SW 1271 (cell line): ENCODE results near the gene TEX10.

Experiments used
- DNase-seq, 2 experiments: peaks; one replicate each; lab custom pipeline; 2025; lab: John Stamatoyannopoulos, UW

Gene TEX10

DNA sequence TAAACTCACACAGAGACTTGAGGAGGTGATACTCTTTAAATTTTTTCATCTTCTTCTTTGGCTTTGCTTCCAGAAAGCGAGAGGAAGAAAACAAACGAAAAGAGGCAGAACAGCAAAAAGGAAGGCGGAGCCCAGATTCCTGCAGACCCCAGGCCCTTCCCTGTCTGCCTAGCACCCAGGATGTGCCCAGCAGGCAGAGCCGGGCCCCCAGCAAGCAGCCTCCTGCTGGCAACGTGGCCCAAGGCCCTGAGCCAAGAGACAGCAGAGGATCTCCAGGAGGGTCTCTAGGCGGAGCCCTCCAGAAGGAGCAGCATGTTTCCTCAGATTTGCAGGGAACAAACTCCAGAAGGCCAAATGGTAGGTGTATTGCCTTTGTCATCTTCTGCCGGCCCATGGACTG, 68.5 kb downstream of the TEX10 start:
- no peak for DNase-seq

DNA sequence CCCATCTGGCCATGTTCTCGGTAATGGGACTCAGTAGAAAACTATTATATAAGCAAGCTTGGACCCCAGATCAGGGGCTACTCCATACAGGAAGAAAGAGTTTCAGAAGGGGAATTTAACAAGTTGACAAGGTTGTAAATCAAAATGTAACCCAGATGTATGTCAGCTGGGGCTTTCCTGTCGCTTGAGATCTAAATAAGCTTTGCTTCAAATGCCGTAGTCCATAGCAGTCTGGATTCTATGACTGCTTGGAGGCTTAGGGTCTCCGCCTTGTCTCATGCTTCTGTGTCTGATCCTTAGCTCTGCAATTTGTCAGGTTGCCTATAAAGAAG, 70.4 kb downstream of the TEX10 start:
- no peak for DNase-seq

DNA sequence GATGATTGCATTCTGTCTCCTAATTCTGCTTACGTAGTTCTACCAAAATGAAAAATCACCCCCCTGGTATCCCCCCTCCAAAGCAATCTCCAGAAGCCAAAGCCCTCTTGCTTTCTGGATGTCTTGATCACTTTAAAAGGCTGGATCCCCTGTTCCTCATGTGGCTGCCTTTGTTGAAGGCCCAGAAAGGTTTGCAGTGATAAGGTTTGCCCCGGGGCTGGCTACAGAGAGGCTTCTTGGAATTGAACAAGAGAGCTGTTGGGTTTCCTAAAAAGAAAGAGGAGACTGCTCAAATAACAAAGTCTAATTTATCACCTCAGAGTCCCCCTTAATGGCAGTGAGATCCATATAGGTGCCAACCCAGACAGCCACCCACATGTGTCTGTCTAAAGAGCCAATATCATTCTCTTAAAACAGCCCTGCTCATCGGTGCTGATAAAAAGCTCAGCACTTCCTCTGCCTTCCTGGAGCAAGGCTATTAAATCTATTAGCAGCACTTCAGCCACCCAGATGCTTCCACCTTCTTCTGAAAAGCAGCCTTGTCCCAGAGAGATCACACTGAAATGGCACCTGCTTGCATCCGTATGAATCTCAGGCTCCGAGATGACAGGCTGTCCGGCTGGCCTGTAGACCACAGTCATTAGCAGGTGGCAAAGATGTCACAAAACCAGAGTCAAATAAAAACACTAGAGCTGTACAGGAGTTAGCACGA, 70.9 kb downstream of the TEX10 start:
- no peak for DNase-seq

DNA sequence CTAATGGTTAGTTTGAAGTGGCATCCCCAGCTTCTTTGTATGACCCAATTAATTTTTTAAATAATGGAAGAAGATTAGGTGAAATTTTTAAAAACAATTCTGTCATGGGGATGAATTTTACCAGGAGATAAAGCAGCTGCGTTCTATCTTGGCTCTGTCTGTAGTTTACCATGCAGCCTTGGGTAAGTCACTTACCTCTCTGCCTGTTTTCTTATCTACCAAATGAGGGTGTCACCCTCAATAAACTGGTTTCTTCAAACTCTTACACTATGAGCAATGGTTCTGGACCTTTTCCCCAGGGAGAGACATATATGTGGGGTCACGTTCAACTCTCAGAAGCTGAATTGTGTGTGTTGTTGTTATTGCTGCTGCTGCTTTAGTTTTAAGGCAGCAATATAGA, 71.7 kb downstream of the TEX10 start:
- DNase-seq: no peak

DNA sequence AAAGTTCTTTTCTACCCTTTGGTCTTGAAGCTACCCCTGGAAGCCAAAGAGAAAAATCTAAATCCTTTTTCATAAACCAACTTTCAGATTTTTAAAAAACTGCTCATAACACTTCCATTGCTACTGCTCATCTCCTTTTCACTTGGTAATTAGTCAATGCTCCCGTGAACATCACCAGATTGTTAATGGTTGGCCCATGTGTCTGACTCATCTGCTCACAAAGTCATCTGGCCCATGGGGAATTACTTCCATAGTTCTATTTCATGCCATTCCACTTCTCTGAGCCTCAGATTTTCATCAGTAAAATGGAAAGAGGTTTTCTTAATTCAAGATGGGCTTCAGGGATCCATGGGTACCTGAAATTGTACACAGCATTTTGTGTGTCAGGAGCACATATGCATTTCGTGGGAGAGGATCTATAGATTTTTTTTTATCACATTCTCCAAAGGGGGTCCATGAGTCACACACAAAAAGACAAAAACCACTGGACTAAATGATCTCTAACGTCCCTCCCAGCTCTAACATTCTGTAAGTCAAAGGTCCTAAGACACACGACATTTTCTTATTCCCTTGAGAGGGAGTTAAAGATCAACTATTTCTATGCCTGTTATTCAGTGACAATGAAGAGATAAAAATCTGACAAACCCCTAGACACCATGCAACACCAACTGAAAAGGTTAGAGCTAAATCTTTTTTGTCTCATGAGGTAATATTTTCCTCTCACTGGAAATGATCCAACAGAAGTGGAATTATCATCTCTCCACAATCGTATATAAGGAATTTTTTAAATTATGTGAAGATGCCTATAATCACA, 75.4 kb downstream of the TEX10 start:
- no peak for DNase-seq

DNA sequence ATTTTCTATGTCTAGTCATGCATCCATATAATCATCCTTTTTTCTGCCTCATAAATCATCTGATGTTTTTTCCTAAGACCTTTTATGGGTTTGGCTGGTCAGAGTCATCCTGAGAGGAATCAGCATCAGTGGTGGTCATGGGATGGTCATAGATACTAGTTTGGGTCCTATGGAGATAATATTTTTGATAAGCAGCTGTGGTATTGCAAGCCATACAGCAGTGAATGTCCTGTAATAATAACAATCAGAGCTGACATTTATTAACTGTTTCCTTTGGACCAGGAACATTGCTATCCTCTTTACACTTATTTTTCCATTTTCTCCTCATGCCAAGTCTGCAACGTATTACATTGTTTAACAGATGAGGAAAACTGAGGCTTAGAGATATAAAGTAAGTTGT, 83.1 kb downstream of the TEX10 start:
- no peak for DNase-seq

DNA sequence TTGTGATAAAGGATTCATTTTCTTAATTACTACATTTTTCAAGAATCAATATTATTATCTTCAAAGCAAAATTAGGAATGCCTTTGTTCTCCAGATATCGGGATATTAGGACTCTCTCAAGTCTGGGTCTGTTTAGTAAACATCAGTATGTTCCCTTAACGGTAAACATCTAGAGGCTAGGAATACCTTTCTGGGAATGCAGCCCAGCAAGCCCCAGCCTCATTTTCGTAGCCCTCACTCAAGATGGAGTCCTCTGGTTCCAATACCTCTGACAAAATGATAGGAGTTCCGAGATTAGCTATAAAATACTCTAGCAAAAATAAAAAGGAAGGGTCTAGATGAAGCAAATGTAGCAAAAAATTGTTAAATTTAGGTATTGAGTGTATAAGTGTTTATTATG, 84.5 kb downstream of the TEX10 start:
- DNase-seq: no peak

DNA sequence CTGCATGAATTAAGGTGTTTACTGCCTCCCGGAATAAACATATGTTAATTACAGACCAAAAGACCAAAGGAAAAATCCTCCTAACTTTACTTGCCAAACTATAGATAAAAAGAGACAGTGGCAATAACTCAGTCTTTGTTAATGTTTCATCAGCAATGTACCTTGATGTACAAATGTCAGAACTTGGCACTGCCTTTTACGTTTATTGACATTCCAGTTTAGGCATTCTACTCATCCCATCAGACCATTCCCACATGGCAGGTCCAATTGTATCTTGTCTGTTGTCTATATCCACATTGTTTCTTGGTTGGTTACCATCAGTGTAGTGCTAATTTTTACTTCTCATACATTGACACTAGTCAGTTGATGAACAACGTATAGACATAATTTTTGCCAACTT, 85.5 kb downstream of the TEX10 start:
- DNase-seq: no peak
